Neural crest cell (in vitro differentiated cells): ENCODE data around the gene CAMK1G. TPM values are rescaled to one million over a fixed set of nuclear protein-coding genes. Genes with fewer than 3 reads are reported as not detected.

Experiments used
- DNase-seq: peaks from one replicate; pipeline ENCODE4 v3.0.0; 2021; ENCODE audit warnings: low read depth, mixed read lengths, low spot score
- H3K27ac Mint-ChIP-seq: one replicate; pipeline ENCODE4 v1.8.0; 2021; ENCODE audit warnings: mild to moderate bottlenecking, mixed read lengths; ENCODE audit not compliant: unreplicated experiment
- H3K27me3 Mint-ChIP-seq: 2 replicates; pipeline ENCODE4 v1.8.0; 2021; ENCODE audit warnings: low read depth, mild to moderate bottlenecking, mixed read lengths
- H3K36me3 Mint-ChIP-seq: 2 replicates; pipeline ENCODE4 v1.8.0; 2021; ENCODE audit warnings: low read depth, mild to moderate bottlenecking, mixed read lengths
- H3K4me1 Mint-ChIP-seq: 2 replicates; pipeline ENCODE4 v1.8.0; 2021; ENCODE audit warnings: mixed read lengths
- H3K4me3 Mint-ChIP-seq: one replicate; pipeline ENCODE4 v1.8.0; 2021; ENCODE audit warnings: mild to moderate bottlenecking, mixed read lengths
- H3K9me3 Mint-ChIP-seq: 2 replicates; pipeline ENCODE4 v1.8.0; 2021; ENCODE audit warnings: mixed read lengths
- CTCF ChIP-seq: fragments of 200-600 bp; sonication (generic); conservative IDR thresholded peaks from 2 replicates; pipeline ENCODE4 v1.5.0; 2021; ENCODE audit warnings: antibody characterized with exemption, mild to moderate bottlenecking
- total RNA-seq: library from RNA; stranded (reverse); gene quantifications from 2 replicates; pipeline ENCODE4 v1.2.1, GENCODE V29; 2021

The CAMK1G gene
- total RNA-seq, 1 donor from 2014 or later = 1.8 TPM

- Mint-ChIP-seq H3K27ac (no peak overlapping the region), H3K4me3 (no peak overlapping the region), H3K4me1 (no peaks in the 10 kb centered on the region), H3K36me3 (no peaks in the 10 kb centered on the region), H3K27me3 (no peaks in the 10 kb centered on the region), H3K9me3 (no peaks in the 10 kb centered on the region)
- DNase-seq = no peak
- peak; percentile 20 for TF ChIP-seq CTCF
Measured at GRCh38 chr1:209646558-209646957, 63.0 kb downstream of the CAMK1G start.

- Mint-ChIP-seq H3K9me3 (no peaks in the 10 kb centered on the region), H3K4me1 (no peaks in the 10 kb centered on the region), H3K27ac (no peak overlapping the region), H3K27me3 (no peaks in the 10 kb centered on the region), H3K36me3 (no peaks in the 10 kb centered on the region), H3K4me3 (no peak overlapping the region)
- TF ChIP-seq CTCF = no peak
- DNase-seq = no peak
Measured at GRCh38 chr1:209647156-209647555, 63.6 kb downstream of the CAMK1G start.

GRCh38 chr1:209648346-209648745, 64.8 kb downstream of the CAMK1G start:
- no peaks in the 10 kb centered on the region for H3K36me3 Mint-ChIP-seq
- H3K4me1 Mint-ChIP-seq = no peaks in the 10 kb centered on the region
- H3K27me3 Mint-ChIP-seq = no peaks in the 10 kb centered on the region
- H3K9me3 Mint-ChIP-seq = no peaks in the 10 kb centered on the region
- no peak overlapping the region for H3K27ac Mint-ChIP-seq
- DNase-seq = no peak
- H3K4me3 Mint-ChIP-seq = no peak overlapping the region
- TF ChIP-seq CTCF = no peak

- no peak for TF ChIP-seq CTCF
- H3K4me1 Mint-ChIP-seq = no peaks in the 10 kb centered on the region
- DNase-seq = no peak
- H3K4me3 Mint-ChIP-seq = no peak overlapping the region
- no peaks in the 10 kb centered on the region for H3K9me3 Mint-ChIP-seq
- H3K27me3 Mint-ChIP-seq = no peaks in the 10 kb centered on the region
- no peak overlapping the region for H3K27ac Mint-ChIP-seq
- H3K36me3 Mint-ChIP-seq = no peaks in the 10 kb centered on the region
Measured at GRCh38 chr1:209648931-209649776, 65.6 kb downstream of the CAMK1G start.

- no peak overlapping the region for H3K27ac Mint-ChIP-seq
- no peaks in the 10 kb centered on the region for H3K36me3 Mint-ChIP-seq
- H3K9me3 Mint-ChIP-seq = no peaks in the 10 kb centered on the region
- H3K27me3 Mint-ChIP-seq = no peaks in the 10 kb centered on the region
- no peak for DNase-seq
- H3K4me3 Mint-ChIP-seq = no peak overlapping the region
- no peak for TF ChIP-seq CTCF
- H3K4me1 Mint-ChIP-seq = no peaks in the 10 kb centered on the region
Measured at GRCh38 chr1:209650454-209650853, 66.9 kb downstream of the CAMK1G start.
